Activated CD8-positive, alpha-beta memory T cell treated with anti-CD3 and anti-CD28 coated beads for 4 hours (primary cell): ENCODE data around the gene SSX2.
"Not testable (repeated sequence)": the region's sequence is repeated elsewhere in the genome, so short reads cannot be mapped to it uniquely, and the experiment has no call there.

Experiments used
- DNase-seq, 2 donors: peaks; one replicate each; pipeline ENCODE4 v3.0.0-alpha.2; 2020; ENCODE audit warnings: low read depth in 2 of 2

The SSX2 gene, protein sequence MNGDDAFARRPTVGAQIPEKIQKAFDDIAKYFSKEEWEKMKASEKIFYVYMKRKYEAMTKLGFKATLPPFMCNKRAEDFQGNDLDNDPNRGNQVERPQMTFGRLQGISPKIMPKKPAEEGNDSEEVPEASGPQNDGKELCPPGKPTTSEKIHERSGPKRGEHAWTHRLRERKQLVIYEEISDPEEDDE

DNA sequence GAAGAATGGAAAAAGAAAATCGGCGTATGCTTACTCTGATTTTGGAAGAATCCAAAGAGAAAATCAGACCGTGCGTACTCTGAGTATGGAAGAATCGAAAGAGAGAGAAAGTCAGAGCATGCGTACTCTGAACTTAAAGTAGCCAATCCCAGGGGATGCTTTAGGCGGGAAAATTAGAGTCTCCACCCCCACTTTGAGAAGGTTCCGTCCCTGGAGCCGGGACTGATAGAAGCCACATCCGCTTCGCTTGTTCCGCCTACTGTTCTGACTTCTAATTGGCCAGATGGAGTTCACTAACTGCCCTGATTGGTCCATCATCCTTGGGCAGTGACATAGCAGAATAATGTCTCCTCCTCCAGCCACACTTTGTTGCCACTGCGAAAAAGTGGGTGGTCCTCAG, at the start of gene SSX2:
Gene SSX2 (minus strand): TSS at position 101 of the 400 bp plus-strand sequence. CDS start 1,429 bp downstream, outside the sequence.
- not testable (repeated sequence) for DNase-seq

DNA sequence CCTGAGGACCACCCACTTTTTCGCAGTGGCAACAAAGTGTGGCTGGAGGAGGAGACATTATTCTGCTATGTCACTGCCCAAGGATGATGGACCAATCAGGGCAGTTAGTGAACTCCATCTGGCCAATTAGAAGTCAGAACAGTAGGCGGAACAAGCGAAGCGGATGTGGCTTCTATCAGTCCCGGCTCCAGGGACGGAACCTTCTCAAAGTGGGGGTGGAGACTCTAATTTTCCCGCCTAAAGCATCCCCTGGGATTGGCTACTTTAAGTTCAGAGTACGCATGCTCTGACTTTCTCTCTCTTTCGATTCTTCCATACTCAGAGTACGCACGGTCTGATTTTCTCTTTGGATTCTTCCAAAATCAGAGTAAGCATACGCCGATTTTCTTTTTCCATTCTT, 44.0 kb upstream of the SSX2 start, which contains the start of gene SSX2B:
Gene SSX2B (plus strand): TSS at position 301 of the 400 bp plus-strand sequence. CDS start 1,429 bp downstream, outside the sequence.
- DNase-seq = not testable (repeated sequence)

DNA sequence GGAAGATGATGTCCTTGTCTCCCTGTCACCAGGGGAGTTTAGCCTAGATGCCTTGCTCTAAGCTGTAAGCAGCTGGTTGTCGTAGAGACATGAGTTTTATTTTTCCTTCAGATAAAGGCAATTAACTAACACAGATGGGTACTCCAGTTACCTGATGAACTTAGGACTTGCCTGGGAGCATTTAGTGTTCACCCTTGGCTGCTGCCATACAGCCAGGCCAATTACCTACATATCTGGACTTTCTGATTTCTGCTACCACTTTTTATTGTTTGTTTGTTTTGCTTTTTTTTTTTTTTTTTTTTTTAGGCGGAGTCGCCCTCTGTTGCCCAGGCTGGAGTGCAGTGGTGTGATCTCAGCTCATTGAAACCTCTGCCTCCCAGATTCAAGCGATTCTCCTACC, 14.9 kb downstream of the SSX2 start:
- not testable (repeated sequence) for DNase-seq

DNA sequence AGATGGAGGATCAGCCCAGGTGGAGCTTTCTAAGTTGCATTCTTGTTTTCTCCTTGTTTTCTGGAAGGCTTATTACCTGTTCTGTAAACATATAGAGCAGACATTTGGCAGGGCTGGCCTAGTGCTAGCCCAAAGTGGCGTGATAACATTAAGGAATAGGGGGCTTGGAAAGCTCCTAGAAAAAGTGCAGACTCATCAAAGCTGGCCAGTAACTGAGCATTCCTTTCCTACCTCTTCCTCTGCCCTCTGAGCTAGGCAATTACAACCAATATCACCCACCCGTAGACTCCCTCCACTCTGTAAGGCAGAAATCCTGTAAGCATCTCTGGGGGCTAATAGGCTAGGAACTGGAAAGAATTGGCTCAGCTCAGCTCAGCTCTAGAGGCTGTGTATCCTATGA, 44.8 kb downstream of the SSX2 start:
- not testable (repeated sequence) for DNase-seq

DNA sequence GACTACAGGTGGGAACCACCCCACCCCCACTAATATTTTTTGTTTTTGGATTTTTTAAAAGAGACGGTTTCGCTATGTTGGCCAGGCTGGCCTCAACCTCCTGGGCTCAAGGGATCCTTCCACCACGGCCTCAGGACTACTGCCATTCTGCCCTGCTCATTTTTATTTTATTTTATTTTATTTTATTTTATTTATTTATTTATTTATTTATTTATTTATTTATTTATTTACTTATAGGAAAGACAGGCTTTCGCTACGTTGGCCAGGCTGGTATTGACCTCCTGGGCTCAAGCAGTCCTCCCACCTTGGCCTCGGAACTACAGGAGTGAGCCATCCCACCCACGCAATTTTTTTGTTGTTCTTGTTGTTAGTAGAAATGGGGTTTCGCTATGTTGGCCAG, 51.5 kb downstream of the SSX2 start:
- not testable (repeated sequence) for DNase-seq

DNA sequence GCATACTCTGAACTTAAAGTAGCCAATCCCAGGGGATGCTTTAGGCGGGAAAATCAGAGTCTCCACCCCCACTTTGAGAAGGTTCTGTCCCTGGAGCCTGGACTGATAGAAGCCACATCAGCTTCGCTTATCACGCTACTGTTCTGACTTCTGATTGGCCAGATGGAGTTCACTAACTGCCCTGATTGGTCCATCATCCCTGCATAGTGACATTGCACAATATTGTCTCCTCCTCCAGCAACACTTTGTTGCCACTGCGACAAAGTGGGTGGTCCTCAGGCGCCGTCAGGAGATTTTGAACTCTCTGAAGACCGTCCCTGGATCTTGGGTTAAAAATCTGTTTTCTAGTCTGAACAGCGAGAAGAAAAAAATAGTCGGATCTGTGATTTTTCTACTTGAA, 52.2 kb downstream of the SSX2 start, which contains the start of gene SSX7:
Gene SSX7 (minus strand): TSS at position 101 of the 400 bp plus-strand sequence. CDS start 1,428 bp downstream, outside the sequence.
- not testable (repeated sequence) for DNase-seq

DNA sequence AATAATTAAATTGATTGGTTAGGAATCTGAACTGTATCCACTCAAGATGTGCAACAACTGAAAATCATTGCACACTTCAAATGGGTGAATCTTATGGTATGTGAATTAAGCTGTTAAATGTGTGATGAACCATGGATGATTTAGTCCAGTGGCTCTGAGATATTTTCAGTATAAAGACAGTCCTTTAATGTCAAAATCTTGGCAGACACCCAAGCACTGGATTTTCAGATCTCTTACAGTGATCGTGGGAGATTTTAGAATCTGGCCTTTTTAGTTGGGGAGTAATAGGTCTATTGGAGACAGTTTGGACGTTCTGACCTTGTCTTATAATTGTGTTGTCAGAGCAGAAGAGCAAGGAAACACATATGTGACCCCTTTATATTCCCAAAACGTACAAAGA, 56.3 kb downstream of the SSX2 start:
- not testable (repeated sequence) for DNase-seq

DNA sequence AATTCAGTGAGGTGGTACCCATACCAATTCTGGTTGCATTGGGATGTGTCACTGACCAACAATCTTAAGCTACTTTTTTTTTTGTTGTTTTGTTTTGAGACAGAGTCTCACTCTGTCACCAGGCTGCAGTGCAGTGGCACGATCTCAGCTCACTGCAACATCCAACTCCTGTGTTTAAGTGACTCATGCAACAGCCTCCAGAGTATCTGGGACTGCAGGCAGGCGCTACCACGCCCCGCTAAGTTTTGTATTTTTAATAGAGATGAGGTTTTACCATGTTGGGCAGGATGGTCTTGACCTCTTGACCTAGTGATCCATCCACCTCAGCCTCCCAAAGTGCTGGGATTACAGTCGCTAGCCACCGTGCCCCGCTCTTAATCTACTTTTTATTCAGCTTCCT, 58.0 kb downstream of the SSX2 start:
- not testable (repeated sequence) for DNase-seq
